HG03103 (cell line): ENCODE measurements around the gene MOXD1.
"Not testable (repeated sequence)": the region's sequence is repeated elsewhere in the genome, so short reads cannot be mapped to it uniquely, and the experiment has no call there.

Experiments
- ATAC-seq: cut with Tn5 transposase; IDR thresholded peaks from one replicate; pipeline ENCODE4 v1.9.1; 2021; ENCODE audit warnings: low read depth; ENCODE audit not compliant: unreplicated experiment

Gene MOXD1

DNA sequence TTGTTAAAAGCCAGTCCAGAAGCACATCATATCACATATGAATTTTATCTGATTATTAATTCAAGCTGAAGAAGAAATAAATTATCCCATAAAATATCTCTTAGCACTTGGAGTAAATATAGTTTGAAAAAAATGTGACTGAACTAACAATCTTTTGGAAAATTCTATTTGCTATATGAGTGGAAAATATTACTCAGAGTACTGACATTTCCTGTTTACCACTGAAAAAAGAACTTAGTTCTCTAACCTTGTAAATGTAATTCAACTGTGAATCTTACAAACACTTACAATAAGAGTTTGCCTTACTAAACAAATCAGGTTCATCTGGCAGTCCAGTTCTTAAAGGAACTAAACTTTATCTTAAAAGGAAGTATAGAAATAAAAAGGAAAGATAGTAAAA is 44.2 kb downstream of the MOXD1 start:
- ATAC-seq: no peak

DNA sequence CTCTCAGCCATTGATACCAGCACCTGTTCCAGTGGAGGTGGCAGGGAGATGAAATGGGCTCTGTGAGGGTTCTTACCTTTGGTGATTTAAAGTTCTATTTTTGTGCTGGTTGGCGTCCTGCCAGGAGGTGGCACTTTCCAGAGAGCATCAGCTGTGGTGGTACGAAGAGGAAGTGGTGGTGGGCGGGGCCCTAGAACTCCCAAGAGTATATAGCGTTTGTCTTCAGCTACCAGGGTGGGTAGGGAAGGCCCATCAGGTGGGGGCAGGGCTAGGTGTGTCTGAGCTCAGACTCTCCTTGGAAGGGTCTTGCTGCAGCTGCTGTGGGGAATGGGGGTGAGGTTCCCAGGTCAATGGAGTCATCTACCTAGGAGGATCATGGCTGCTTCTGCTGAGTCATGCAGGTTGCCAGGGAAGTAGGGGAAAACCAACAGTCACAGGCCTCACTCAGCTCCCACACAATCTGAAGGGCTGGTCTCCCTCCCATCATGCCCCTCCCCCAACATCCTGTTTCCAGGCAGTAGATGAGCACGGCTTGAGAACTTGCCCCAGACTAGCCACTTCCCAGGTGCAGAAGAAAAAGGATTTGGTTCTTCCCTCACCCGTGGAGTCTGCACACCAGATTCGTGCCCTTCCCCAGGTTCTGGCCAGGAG is 46.6 kb downstream of the MOXD1 start:
- no peak for ATAC-seq

DNA sequence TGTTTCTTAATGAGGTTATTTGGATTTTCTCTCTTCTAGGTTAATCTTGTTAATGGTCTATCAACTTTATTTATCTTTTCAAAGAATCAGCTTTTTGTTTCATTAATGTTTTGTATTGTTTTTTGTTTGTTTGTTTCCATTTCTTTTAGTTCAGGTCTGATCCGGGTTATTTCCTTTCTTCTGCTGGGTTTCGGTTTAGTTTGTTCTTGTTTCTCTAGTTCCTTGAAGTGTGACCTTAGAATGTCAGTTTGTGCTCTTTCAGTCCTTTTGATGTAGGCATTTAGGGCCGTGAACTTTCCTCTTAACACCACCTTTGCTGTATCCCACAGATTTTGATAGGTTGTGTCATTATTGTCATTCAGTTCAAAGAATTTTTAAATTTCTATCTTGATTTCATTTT is 49.3 kb downstream of the MOXD1 start:
- ATAC-seq: not testable (repeated sequence)

DNA sequence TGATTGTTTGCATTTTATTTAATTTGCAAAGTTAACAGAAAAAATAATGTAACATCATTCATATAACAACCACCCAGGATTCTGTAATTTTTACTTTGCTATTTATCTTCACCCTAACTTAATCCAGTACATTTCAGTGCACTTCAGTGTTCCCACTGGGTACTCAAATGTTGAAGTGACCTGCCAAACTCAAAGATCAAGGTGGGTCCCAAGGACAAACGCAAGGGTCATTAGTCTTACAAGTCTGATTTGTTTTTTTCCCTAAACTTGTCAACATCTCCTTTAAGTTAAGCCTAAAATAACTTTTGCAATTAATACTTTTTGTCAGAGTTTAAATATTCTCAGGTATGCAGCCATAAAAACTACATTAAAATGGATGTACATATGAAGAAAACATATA is 53.0 kb downstream of the MOXD1 start:
- no peak for ATAC-seq

DNA sequence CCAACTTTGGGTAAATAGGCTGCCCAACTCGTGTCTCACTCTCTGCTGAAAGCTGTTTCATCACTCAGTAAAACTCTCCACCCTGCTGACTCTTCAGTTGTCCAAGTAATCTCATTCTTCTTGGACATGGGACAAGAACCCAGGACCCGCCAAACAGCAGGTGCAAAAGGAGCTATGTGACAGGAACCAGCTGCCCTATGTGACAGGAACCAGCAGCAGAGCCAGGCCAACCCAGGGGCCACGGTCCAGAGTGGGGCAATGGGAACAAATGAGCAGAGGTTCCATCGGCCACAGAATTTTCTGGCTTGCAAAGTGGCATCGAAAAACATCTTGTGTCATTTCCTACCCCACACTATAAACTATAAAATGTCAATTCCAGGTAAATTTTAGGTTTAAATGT is 56.5 kb downstream of the MOXD1 start:
- no peak for ATAC-seq

DNA sequence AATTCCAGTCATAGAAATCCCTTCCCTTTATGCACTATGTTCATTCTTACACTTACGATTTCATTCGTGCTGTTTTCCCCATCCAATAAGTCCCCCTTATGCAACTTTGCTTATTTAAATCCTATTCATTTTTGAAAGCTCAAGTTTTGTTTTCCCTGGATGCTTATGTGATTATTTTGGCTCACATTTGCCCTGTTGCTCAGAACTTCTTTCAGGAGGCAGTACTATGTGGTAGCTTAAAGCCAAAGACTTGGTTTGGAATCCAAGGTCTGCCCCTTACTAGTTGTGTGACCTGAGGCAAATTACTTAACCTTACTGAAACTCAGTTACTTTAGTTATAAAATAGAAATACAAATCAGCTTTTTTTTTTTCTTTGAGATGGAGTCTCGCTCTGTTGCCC is 59.6 kb downstream of the MOXD1 start:
- ATAC-seq: no peak

DNA sequence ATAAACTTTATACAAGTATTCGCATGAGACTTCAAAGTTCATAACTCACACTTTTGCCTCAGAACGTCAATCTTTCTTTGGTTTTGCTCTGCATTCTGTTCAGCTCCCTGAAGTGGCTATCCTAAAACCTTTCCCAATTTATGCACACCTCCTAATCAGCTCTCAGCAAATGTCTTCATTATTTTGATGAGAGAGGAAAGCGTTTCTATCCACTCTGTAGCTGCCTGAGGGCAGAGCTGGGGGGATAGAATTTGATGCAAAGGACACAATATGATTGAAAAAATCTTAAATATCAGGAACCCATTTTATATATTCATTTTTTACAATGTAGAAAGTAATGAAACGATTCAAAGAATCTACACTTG is 66.8 kb downstream of the MOXD1 start:
- ATAC-seq: no peak

DNA sequence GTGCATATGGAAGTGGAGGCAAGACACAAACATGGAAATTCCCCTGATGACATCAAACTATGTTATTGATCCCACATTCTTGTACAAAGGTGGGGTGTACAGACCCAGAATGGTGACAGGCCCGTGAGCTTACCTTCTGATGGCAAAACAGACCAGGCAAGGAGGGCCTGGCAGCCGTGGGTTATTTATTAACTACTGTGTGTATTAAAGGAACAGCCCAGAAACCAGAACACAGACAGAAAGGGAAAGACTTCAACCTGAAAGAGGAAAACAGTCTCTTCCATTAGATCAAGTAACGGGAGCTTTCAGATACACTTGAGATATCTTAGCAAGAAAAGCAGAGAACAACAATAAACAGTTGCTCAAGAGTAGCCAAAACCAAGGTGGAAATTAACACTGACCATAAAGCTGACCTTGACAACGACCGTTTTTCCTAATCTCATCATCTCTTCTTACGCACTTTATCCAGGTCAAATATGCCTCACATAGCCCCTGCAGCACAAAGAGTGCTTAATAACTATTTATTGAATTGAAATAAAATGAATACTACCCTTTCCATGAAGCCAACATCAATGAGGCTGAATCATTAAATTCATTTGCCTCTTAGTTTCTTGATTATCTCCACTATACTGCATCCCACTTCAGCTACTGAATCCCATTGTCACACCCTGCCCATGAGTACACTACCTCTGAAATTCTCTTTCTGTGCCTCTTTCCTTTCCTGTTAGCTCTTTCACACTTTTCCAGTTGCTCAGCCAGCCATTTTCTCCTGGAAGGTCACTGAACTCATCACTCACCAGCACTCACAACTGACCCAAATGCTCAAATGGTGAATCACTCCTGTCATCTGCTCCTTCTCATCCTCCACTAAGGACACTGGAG is 67.4 kb downstream of the MOXD1 start:
- ATAC-seq: no peak

DNA sequence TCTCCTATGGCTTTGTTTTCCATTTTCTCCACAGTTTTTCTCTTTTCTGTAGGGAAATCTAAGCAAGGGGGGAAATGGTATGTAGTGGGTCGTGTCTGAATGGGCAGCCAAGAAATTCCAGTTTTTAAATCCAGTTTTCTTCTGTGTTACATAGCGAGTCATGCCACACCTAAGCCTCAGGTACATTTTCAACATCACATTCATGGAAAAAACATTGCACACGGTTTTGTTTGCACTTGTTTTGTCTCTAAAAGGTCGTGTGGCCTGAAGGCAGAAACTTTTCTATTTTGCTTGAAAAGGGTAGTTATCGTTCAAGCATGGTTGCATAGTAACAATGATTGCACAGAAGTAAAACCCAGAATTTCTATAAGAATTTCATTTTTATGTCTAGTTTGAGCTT is 70.5 kb downstream of the MOXD1 start:
- ATAC-seq: no peak

DNA sequence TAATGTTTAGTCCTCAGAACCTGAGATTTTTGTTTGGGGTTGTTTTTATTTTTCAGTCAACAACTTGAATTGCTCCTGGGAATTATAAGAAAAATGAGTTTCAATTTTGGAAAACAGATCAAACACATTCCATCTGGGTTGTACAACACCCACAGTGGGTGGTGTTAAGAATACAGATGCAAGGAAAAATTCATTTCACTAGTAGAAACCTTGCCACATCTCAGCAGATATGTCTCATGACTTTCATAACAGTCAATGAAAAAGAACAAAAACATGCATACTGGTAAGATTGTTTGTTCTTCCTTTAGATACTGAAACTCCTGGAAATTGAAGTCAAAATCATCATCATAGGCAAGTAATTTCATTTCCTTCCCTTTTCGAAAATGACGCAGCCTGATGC is 78.9 kb downstream of the MOXD1 start:
- no peak for ATAC-seq

DNA sequence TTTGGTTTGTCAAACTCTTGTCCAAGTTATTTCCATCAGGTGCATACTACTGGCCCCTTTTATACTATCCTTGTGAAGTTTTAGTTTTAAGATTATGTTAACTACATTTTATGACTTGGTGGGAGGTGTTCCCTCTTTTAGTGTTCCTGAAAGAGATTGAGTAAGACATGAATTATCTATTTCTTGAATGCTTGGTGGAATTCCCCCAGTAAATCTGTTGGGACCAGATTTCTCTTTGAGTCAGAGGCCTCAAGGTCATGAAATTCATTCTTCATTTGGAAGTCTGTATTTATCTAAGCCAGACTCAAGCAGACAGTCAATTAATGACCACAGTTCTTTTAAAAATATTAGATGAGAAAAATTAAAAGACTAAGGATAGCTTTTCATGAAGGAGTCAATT is 81.3 kb downstream of the MOXD1 start:
- no peak for ATAC-seq

DNA sequence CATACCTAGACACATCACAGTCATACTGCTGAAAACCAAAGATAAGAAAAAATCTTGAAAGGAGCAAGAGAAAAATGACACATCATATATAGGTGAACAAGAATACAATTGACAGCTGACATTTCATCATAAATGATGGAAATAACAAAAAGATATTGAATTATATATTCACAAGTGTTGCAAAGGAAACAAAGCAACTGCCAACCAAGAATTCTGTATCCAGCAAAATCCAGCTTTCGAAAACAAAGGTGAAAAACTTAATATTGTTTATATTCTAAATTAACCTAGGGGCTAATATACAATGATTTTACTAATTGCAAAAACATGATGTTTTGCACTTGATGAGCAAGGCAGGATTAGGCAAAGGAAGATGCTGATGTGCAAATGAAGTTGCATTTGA is 84.3 kb downstream of the MOXD1 start:
- ATAC-seq: no peak

DNA sequence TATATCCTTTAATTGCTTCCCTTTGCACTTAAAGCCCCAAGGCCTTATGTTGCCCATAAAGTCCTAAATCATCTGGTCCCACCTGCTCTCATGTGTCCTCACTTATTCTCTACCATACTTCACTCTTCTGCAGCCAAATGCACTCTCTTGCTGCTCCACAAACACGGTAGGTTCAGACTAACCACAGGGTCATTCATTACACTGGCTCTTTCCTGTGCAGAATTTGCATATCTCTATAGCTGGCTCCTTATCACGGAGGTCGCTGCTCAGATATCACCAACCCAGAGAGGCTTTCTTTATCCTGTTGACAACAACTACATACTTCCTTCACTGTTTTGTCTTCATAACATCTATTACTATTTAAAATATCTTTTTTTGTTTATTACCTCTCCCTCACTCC is 86.8 kb downstream of the MOXD1 start:
- ATAC-seq: no peak

DNA sequence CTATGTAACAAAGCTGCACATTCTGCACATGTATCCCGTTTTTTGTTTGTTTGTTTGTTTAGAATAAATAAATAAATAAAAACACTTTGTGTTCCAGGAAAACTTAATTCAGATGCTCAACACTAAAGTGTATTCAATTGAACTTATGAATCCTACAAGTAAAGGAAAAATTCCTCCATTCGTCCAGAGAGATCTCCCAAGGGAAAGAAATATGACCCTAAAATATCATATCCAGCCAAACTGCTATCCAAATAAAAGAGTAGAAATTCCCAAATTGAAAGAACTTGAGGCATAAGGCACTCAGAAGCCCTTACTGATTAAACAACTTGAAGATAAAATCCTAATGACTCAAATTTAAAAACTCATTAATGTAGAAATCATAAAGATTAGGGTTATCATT is 90.4 kb downstream of the MOXD1 start:
- ATAC-seq: no peak

DNA sequence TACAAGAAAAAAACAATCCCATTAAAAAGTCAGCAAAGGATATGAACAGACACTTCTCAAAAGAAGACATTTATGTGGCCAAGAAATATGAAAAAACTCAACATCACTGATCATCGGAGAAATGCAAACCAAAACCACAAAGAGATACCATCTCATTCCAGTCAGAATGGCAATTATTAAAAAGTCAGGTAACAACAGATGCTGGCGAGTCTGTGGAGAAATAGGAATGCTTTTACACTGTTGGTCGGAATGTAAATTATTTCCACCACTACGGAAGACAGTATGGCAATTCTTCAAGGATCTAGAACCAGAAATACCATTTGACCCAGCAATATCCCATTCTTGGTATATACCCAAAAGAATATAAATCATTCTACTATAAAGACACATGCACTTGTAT is 91.1 kb downstream of the MOXD1 start:
- ATAC-seq: not testable (repeated sequence)

DNA sequence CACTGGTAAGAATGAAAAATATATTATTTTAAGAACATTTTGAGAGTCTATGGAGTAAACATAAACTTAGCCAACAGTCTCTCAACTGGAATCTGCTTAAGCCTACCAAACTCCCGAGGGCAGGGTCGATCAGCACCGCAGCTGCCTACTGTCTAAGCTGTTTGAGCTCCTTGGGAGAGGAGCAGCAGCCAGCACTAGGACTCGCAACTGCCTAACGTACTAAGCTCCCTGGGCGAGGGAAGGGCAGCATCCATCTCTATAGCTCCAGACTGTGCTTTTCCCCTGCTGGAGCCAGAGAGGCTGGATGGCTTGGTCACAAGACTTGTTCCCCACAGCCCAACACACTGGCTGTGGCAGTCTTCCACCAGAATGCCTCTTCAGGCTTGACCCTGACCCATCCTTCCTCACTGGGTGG is 96.4 kb downstream of the MOXD1 start:
- ATAC-seq: no peak

DNA sequence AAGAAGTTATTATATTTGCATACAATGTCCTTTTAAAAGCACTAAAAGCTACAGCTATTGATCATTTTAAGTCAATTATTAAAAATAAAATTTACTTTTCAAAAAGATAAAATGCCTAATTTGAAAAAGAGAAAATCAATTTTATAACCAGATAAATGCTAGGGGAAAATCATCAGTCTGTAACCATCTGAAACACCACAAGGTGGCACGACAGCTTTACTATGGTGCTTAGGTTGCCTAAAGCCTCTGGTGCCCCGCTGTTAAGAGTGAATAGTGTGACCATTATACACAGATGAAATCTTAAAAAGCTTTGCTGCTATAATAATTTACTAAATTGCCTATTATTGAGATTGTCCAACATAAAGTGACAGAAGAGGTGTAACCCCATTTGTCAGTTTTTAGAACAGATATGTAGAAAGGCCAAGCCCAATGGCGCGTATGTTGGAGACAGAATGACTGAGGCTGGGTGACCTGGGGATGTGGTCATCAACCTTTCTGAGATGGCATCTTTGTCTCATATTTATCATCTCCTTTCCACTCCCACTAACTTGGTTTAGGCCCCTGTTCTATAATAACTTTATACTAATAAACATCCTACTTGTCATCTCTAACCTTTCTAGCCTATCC is 100.8 kb downstream of the MOXD1 start:
- peak; percentile 77 for ATAC-seq

DNA sequence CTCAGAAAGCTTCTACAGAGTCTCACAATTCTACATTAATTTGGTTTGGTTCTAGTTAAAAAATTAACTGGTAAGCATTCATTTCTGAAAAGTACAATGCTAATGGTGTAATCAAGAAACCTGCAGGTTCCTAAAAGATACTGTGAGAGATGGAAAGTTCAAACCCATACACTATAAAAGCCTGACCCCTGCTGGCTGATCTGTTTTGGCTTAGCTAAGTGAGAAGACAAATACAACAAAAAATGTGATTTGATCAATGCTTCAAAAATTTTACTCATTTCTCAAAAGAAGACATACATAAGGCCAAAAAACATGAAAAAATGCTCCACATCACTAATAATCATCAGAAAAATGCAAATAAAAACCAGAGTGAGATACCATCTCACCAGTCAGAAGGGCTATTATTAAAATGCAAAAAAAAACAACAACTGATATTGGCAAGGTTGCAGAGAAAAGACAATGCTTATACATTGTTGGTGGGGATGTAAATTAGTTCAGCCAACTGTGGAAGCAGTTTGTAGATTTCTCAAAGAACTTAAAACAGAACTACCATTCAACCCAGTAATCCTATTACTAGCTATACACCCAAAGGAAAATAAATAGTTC is 102.8 kb downstream of the MOXD1 start:
- ATAC-seq: peak; percentile 57

DNA sequence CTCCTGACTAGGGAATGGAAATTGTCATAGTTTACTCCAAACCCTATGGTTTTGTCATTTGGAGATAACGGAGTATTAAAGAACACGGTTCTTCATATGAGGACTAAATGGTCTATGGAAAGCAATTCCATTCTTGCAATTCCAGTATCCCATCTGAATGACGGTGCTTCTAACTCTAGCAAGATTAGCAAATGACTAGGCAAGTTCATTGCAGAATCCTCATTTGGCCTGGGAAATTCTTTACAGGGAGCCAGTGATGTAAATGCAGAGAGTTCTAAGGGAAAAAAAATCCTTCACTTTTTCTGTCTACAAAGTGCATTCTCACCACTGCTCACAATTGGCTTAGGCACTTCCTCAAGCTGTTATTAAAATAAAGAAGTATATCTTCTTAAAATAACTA is 111.5 kb downstream of the MOXD1 start:
- no peak for ATAC-seq

DNA sequence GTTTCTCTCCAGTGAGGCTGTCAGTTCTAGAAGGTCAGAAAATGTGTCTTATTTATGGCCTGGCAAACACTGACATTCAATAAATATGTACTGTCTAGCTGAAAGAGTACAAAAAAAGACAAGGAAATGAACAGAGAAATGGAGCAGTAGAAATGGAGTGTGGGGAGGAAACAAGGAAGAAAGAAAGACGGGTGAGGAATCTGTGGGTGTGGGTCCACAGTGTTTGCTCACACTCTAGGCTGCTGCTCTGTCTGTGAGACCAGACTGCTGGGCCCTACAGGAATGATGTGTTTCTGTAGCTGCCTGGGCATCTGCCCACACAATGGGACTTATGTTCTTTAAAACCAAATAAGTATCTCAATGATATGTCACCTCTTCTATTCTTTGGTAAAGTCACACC is 114.2 kb downstream of the MOXD1 start:
- ATAC-seq: no peak

DNA sequence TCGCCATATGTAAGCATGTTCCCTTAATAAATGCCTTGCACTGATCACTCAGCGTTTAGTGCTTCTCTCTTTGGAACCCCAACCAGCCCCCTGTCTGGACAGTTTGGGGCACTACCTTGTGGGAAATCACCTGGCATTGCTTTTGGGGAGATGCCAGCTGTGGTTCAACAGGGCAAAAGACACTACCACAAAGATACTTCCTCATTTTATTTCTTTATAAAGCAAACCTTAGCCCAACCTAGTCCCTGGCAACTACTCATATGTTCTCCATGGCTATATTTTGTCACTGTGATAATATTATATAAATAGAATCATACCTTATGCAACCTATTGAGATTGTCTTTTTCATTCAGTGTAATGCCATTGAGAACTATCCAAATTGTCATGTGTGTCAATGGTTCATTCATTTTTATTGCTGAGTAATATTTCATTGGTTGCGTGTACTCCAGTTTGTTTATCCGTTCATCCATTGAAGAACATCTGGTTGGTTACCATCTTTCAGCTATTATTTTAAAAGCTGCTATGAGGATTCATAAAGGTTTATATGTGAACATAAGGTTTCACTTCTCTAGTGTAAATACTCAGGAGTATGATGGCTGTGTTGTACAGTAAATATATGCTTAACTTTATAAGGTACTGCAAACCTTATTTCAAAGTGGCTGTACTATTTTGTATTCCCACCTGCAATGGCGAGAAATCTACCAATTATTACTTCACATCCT is 114.8 kb downstream of the MOXD1 start:
- no peak for ATAC-seq
